ENCODE results near the gene SAFB.

SAFB gene

DNA sequence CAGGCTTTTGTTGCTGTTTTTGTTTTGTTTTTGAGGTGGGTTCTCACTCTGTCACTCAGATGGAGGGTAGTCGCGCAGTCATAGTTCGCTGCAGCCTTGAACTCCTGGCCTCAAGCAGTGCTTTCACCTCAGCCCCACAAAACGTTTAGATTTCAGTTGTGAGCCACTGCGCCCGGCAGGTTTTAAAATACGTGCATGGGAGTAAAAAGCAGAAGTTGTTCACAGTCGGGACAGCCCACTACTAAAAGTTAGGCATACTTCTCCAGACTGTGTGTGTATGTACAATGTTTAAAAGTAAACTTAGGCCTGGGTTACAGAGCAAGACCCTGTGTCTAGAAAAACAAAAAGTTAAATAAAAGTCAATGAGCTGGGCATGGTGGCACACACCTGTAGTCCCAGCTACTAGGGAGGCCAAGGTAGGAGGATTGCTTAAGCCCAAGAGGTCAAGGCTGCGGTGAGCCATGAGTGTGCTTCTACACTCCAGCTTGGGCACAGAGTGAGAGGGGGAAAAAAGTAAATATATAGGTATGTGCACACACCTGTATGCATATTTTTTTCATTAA is 6.1 kb downstream of the SAFB start:
- DNase-seq = no peak

- DNase-seq = no peak
Measured at GRCh38 chr19:5631567-5632240, 8.8 kb downstream of the SAFB start.

DNA sequence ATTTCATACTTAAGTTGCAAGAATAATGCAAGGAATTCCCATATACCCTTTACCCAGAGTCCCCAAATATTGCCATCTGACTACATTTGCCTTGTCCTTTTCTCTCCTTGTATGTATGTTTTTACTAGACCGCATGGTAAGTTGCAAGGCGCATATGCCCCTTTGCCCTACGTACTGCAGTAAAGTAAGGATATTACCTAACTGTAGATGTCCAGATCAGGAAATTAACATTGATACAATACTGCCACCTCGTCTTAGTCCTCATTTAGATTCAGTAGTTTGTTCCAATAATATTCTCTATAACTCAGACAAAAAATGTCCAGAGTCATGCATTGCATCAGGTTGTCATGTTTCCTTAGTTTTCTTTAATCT is 9.3 kb downstream of the SAFB start:
- DNase-seq = no peak

- no peak for DNase-seq
Measured at GRCh38 chr19:5632657-5633056, 9.8 kb downstream of the SAFB start.

- no peak for DNase-seq
Measured at GRCh38 chr19:5635427-5635826, 12.5 kb downstream of the SAFB start.

DNA sequence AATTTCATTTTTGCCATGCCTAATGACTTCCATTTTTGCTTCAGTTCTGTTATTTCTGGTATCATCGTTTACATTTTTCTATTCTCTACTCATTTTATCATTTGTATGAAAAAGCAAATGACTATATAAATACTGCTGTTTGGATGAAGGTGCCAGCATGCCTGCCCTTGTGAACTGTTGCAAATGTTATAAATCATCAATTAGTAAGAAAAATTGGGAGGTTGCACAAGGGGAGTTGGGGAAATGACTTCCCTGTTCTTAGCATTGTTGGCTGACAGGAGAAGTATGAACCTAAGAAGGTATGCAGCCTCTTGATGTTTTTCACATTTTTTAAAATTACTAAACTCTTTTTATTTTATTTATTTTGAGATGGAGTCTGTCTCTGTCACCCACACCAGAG is 15.1 kb downstream of the SAFB start:
- no peak for DNase-seq

- no peak for DNase-seq
Measured at GRCh38 chr19:5641171-5641570, 18.3 kb downstream of the SAFB start.

GRCh38 chr19:5642204-5642603 is 19.3 kb downstream of the SAFB start:
- DNase-seq = no peak

DNA sequence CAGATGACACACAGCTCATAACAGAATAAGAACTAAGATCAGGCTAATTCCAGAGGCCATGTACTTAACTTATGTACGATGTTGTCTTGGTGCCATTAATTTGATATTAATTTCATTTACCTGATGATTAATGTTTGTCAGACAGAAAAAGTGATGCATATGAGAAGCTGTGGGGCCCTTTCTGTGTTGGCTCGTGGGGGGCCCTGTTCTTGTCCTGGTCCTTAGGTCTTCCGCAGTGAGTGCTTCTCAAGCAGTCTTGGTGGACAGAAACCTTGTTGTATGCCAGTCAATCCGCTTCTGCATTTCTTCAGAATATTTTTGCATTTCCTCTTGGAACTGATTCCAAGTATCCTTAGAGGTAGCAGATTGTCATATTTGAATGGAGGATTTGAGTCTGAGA is 20.2 kb downstream of the SAFB start:
- no peak for DNase-seq

- DNase-seq = no peak
Measured at GRCh38 chr19:5644037-5644436, 21.2 kb downstream of the SAFB start.

DNA sequence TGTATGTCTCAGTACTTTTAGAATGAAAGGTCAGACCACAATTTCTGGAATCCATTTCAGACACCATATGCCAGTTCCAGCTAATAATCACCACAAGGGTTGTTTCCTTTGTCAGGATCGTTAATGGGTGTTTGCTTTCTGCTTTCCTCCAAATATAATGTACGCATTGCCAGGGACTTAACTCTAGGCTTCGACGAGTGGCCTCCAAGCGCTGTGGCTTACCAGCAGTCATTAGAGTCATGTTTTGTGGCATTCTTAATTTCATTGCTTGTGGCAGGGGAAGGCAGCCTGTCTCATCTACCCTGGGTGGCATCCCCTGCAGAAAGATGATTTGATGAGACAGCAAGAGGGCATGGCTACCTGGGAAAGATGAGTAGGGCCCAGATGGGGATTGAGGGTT is 22.5 kb downstream of the SAFB start:
- no peak for DNase-seq

GRCh38 chr19:5646703-5647102 is 23.8 kb downstream of the SAFB start:
- DNase-seq = no peak

DNA sequence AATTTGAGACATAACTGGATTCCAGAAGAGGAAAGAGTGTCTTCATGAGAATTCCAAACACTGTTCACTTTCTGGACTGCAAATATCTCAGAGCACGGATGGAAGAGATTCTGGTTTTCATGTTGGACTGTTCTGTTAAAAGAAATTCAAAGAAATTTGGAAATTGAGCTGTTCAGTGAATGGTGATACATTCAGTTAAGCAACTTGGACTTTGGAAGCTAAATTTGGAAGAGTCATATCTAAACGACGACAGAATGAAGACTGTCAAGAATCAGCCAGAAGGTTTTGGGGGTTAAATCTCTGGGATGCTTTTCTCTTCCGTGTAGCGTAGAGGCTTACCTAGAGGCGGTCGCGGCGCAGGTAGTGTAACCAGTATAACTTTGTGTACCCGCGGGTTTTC is 25.6 kb downstream of the SAFB start:
- no peak for DNase-seq

GRCh38 chr19:5651361-5651760 is 28.5 kb downstream of the SAFB start:
- DNase-seq = no peak

- no peak for DNase-seq
Measured at GRCh38 chr19:5652261-5652660, 29.4 kb downstream of the SAFB start.

DNA sequence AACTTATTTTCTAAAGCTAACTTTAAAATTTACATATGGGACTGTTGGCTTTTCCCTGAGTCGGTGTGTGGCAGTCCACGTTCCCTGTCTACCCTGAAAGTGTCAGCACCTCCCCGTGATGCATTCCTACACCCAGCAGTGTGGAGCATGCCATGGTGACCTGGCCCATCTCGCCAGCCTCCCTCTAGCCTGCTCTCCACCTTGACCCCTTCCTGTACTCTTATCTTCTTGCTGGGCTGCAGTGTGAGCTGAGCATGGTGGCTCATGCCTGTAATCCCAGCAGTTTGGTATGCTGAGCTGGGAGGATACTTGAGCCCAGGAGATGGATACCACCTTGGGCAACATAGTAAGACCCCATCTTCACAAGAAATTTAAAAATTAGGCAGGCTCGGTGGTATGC is 32.0 kb downstream of the SAFB start:
- DNase-seq = no peak

GRCh38 chr19:5655412-5655811 is 32.5 kb downstream of the SAFB start:
- DNase-seq = no peak

GRCh38 chr19:5661483-5661882 is 38.6 kb downstream of the SAFB start:
- no peak for DNase-seq

DNA sequence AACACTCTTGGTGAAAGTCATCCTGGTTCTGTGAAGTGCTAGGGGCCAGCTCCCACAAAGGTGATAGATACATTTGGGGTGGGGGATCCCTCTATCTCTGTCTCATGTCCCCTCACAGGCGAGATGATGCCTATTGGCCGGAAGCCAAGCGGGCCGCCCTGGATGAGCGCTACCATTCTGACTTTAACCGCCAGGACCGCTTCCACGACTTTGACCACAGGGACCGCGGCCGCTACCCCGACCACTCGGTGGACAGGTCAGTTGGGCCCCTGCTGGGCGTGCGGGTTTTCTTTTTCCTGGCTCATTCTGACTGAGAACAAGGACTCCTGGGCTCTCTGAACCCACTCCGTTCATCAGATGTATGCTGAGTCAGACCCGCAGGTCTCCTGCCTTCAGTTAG is 41.0 kb downstream of the SAFB start:
- DNase-seq = no peak

DNA sequence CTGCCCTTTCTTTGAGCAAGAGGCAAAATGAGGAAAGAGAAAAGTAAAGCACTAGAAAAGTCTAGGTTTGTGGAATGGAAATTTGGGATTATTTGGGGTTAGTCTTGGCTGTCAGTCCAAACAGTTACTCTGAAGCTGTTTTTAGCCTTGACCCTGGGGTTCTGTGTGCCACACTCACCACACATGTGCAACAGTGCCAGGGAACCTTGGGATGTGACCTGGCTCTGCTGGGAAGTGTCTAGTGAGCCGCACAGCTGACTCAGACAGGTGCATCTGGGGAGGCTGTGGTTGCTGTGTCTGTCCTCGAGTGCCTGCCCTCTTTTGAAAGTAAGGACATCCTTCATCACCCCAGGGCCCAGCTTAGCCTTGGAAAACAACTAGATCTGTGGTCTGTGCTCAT is 41.6 kb downstream of the SAFB start:
- DNase-seq = no peak

DNA sequence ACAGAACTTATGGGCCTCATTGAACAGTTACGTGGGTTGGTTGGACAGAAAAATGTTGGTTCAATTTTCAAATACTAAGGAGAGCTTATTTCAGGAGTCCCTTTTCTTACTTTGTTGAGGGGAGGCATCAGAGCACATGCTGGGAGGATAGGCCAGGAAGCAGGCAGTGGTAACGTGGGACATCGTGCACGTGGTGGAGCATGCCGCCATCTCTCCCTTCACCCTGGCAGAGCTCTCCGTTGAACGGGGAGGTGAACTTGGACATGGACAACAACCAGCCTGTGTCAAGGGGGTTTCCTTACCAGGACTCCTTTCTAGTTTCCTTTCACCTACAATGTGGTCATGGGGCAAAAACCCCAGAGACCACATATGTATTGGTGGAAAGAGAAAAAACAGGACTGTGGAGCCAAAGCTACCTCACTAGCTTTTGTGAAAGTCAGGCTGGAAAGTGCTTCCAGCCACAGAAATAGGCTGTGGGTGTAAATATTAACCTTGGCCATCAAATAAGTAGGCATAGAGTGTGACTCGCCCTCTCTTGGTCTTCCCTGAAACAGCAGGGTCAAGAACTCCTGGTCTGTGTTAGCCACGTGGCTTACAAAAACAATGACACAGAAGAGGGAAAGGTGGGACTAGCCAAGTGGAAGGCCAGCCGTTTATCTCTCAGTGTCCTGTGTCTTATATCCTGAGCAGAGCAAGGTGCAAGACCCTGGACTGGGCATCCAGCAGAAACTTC is 43.1 kb downstream of the SAFB start:
- no peak for DNase-seq

- DNase-seq = no peak
Measured at GRCh38 chr19:5666921-5667610, 44.2 kb downstream of the SAFB start.

GRCh38 chr19:5667751-5668271 is 44.9 kb downstream of the SAFB start:
- DNase-seq = no peak

DNA sequence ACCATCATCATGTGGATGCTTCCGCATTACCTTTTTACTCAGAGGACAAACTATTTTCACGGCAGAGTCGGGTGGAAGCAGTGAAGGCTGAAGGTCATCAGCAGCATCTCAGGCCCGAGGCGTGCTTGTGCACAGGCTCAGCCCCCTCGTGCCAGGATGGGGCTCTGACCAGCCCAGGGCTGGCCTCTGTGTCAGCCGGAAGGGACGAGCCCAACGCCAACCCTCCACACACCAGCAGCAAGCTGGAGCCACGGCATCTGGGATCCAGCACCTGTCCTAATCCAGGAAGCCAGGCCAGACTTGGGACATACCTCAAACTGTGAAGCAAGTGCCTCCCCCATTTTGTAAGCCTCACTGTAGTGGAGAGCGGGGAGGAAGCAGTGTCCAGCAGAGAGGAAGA is 46.3 kb downstream of the SAFB start:
- DNase-seq = no peak

Data from NCI-H1930 (cell line).